Spleen (tissue), 11 donors: ENCODE results near the gene SMAD7. TPM values are rescaled to one million over a fixed set of nuclear protein-coding genes. Genes with fewer than 3 reads are reported as not detected.

Experiments used
- DNase-seq: peaks from one replicate; pipeline ENCODE4 v3.0.0-alpha.2; 2020
- H3K27ac ChIP-seq, 8 donors: fragments of 200-600 bp; sonication (generic) in 7 of 8; 1 replicate in 4 of 8; 2 replicates in 4 of 8; pipeline versions ENCODE4 v1.5.0 to v1.8.0; 2016 to 2021; ENCODE audit warnings: inconsistent platforms in 4 of 8, mild to moderate bottlenecking in 4 of 8, moderate library complexity in 1 of 8
- H3K27me3 ChIP-seq, 7 donors: fragments of 200-600 bp; sonication (generic) in 6 of 7; replicated peaks in 1 of 7; 1 replicate in 4 of 7; 2 replicates in 3 of 7; pipeline versions ENCODE4 v1.5.0 to v1.8.0; 2016 to 2021; ENCODE audit warnings: inconsistent platforms in 3 of 7, mild to moderate bottlenecking in 1 of 7
- H3K36me3 ChIP-seq, 6 donors: fragments of 200-600 bp; sonication (generic) in 5 of 6; 1 replicate in 4 of 6; 2 replicates in 2 of 6; pipeline versions ENCODE4 v1.5.0 to v1.8.0; 2016 to 2021; ENCODE audit warnings: inconsistent platforms in 2 of 6
- H3K4me1 ChIP-seq, 6 donors: fragments of 200-600 bp; sonication (generic) in 5 of 6; 1 replicate in 3 of 6; 2 replicates in 3 of 6; pipeline versions ENCODE4 v1.5.0 to v1.8.0; 2016 to 2021; ENCODE audit warnings: inconsistent platforms in 3 of 6
- H3K4me3 ChIP-seq, 8 donors: fragments of 200-600 bp; sonication (generic) in 7 of 8; 1 replicate in 4 of 8; 2 replicates in 4 of 8; pipeline versions ENCODE4 v1.5.0 to v1.8.0; 2016 to 2021; ENCODE audit warnings: inconsistent platforms in 4 of 8, mild to moderate bottlenecking in 4 of 8, moderate library complexity in 2 of 8
- H3K9me3 ChIP-seq, 8 donors: fragments of 200-600 bp; sonication (generic) in 7 of 8; 1 replicate in 4 of 8; 2 replicates in 4 of 8; pipeline versions ENCODE4 v1.5.0 to v1.8.0; 2016 to 2021; ENCODE audit warnings: inconsistent platforms in 4 of 8
- POLR2A ChIP-seq, 3 donors: fragments of 450-650 bp; IDR thresholded peaks; one replicate each; pipeline ENCODE4 v1.5.1; 2017; ENCODE audit warnings: antibody characterized with exemption in 3 of 3, mild to moderate bottlenecking in 1 of 3
- POLR2AphosphoS5 ChIP-seq, 3 donors: sonication (generic); formaldehyde crosslinking; IDR thresholded peaks; one replicate each; pipeline ENCODE4 v1.5.1; 2017; ENCODE audit warnings: antibody characterized with exemption in 3 of 3
- WGBS, 5 donors: extraction: QIAGEN DNeasy Blood & Tissue Kit in 3 of 5; methylation state at CpG; one replicate each; pipeline versions ENCODE4 v1.1.5 to v1.1.7; 2013 to 2018; 5-methylcytosine and 5-hydroxymethylcytosine counted together
- intact Hi-C: fragments of 100-400 bp; cut with DNase I; formaldehyde crosslinking; loops from one replicate; pipeline ENCODE4 v1.15.0; 2023; ENCODE audit warnings: low total_unique reads
- polyA plus RNA-seq, 3 donors: library from polyadenylated mRNA; stranded (reverse); fragments of 200-250 nt; gene quantifications; one replicate each; pipeline ENCODE4 v1.2.1, GENCODE V29; 2013
- total RNA-seq, 7 donors: library from RNA; depleted of rRNA in 3 of 7; stranded (reverse); fragments of >200 nt in 3 of 7; fragmentation: NEBNext Ultra II Directional in 4 of 7; extraction: Animal tissue kit (Norgen Biotek cat#: 25700) in 4 of 7; gene quantifications; one replicate each; pipeline versions ENCODE4 v1.1.0 to v1.2.1, GENCODE V29; 2016 to 2021
- TF ChIP-seq, protein P1 (sequence below), 11 experiments: fragments of 200-600 bp in 7 of 11; fragments of 450-650 bp in 4 of 11; sonication (generic) in 4 of 11; IDR thresholded peaks in 8 of 11; conservative IDR thresholded peaks in 3 of 11; 1 replicate in 7 of 11; 2 replicates in 4 of 11; pipeline versions ENCODE4 v1.4.0 to v1.8.0; 2016 to 2021; ENCODE audit warnings: antibody characterized with exemption in 11 of 11, inconsistent platforms in 4 of 11, mild to moderate bottlenecking in 1 of 11
- donor health status: healthy with polysubstance abuse.
- donor health status: DM: no; HTN: no; CAD: no; lungs with moderate emphysema.
- donor health status: DM: no; HTN: no; CAD: no.
- donor health status: Bipolar disorder and iron deficiency.
- donor health status: healthy.
- donor health status: DM: no; HTN: no; CAD: no.
- donor health status: DM: yes; HTN: yes; CAD: no.

SMAD7 gene
- total and polyA plus RNA-seq, 10 donors, result 2.5 to 21.2 (median 15.2) TPM

DNA sequence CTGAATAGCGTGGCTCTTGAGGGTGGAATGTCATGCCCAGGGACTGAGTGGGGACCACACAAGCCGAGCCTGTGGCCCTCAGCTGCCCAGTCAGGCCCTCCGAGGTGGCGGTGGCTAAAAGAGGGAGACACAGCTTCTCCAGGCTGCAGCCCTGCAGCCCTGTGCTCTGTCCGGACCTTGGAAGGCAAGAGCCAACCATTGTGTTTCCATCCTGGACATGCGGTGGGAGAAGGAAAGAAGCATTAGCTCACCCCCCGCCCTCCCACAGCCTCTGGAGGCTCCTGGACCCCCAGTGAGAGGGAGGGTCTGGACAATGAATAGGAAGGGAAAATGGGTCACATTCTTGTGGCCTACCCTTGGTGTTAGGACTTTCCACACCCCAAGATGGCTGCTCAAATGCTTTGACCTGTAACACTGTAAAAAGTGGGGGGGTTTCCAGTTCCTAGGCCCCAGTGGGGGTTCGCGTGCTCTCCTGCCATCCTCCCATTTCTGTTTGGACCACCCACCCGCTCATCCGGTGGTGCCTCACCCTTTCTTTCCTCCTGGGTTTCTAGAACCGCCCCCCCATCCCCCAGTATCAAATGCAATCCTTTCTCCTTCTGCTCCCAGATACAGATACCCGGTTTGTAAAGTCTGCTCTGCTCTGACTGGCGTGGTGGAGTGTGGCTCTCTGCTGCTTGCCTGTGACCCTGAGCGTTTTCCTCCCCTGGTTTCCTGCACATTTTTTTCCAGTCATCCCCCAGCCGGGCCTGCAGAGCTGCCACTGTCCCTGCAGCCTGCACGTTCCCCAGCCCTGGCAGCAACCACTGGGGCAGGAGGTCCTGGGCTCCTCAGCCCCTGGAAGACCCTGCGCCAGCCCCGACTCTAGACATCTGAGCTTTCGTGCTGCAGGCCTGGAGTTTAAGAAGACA lies 36.3 kb upstream of the SMAD7 start:
- Histone ChIP-seq H3K36me3 (no peaks in the 10 kb centered on the region), H3K4me1 (peaks cover 4 to 66% (median 14%) of the 10 kb centered on the region in 6 donors), H3K9me3 (no peaks in the 10 kb centered on the region), H3K27ac (peak overlapping the region in 4 of 8 donors; percentile 23 to 57 (median 50)), H3K4me3 (no peak overlapping the region), H3K27me3 (peaks cover 0 to 3% (median 0%) of the 10 kb centered on the region in 7 donors)
- no peak for TF ChIP-seq POLR2A (IDR thresholded peaks at IDR 0.05)
- TF ChIP-seq POLR2AphosphoS5 (IDR thresholded peaks at IDR 0.05), result peak in 2 of 3 donors; percentile 26 to 38
- intact Hi-C loops, result no loop called here
- 66 to 79% (median 75%) methylated on average over 15 to 20 of the region's 20 CpGs for WGBS, 5 donors
- peak; percentile 64 for DNase-seq

DNA sequence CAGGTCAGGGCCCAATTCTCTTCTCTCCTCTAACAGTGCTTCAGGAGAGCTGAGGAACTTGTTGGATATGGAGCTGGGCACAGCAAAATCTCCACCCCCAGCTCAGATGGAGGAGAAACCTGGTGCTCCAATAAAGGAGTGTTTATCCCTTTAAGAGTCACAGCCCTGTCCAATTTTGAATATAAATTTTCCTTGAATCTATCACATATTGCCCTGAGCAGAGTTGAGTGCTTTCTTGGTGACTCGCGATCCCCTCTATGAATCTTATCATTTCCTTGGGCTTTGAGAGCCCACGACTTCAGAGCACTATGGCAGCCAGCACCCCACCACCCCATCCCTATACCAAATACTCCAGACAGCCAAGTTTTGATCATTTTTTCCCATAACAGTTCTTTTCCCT lies 34.4 kb upstream of the SMAD7 start:
- TF ChIP-seq, protein P1, sequence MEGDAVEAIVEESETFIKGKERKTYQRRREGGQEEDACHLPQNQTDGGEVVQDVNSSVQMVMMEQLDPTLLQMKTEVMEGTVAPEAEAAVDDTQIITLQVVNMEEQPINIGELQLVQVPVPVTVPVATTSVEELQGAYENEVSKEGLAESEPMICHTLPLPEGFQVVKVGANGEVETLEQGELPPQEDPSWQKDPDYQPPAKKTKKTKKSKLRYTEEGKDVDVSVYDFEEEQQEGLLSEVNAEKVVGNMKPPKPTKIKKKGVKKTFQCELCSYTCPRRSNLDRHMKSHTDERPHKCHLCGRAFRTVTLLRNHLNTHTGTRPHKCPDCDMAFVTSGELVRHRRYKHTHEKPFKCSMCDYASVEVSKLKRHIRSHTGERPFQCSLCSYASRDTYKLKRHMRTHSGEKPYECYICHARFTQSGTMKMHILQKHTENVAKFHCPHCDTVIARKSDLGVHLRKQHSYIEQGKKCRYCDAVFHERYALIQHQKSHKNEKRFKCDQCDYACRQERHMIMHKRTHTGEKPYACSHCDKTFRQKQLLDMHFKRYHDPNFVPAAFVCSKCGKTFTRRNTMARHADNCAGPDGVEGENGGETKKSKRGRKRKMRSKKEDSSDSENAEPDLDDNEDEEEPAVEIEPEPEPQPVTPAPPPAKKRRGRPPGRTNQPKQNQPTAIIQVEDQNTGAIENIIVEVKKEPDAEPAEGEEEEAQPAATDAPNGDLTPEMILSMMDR (IDR thresholded peaks at IDR 0.05 in 8 of 11, conservative IDR thresholded peaks at IDR 0.05 in 3 of 11), result no peak
- TF ChIP-seq POLR2A (IDR thresholded peaks at IDR 0.05), result no peak
- TF ChIP-seq POLR2AphosphoS5 (IDR thresholded peaks at IDR 0.05), result no peak
- H3K36me3 ChIP-seq, result no peaks in the 10 kb centered on the region
- H3K4me3 ChIP-seq, result no peak overlapping the region
- intact Hi-C loops, result no loop called here
- H3K27me3 ChIP-seq, result peaks cover 0 to 4% (median 0%) of the 10 kb centered on the region in 7 donors
- H3K4me1 ChIP-seq, result peaks cover 4 to 51% (median 8%) of the 10 kb centered on the region in 6 donors
- no peak for DNase-seq
- WGBS, 5 donors, result 83 to 92% (median 90%) methylated on average over 3 of the region's 3 CpGs
- no peak overlapping the region for H3K27ac ChIP-seq
- no peaks in the 10 kb centered on the region for H3K9me3 ChIP-seq

DNA sequence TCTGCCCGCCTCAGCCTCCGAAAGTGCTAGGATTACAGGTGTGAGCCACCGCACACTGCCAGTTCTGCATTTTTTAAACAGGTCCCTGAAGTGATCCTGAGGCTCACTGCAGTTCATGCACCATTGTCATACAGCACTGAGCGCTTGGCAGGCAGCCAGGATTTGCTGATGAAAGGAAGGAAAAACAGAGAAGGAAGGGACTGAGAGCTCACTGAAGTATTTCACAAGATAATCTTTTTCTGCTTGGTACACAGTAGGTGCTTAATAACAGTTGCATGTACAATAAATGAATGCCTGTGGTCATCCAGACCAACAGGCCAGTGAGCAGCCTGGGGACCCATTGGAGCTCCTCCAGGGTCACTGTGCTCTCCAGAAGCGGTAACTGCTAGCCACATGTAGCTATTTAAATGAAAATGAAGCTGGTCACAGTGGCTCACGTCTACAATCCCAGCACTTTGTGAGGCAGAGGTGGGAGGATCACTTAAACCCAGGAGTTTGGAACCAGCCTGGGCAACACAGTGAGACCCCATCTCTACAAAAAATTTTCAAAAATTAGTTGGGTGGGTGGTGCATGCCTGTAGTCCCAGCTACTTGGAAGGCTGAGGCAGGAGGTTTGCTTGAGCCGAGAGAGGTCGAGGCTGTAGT lies 33.1 kb upstream of the SMAD7 start:
- Histone ChIP-seq H3K9me3 (no peaks in the 10 kb centered on the region), H3K27me3 (peaks cover 0 to 14% (median 0%) of the 10 kb centered on the region in 7 donors), H3K4me3 (no peak overlapping the region), H3K27ac (no peak overlapping the region), H3K4me1 (peaks cover 4 to 47% (median 12%) of the 10 kb centered on the region in 6 donors), H3K36me3 (no peaks in the 10 kb centered on the region)
- 71 to 89% (median 84%) methylated on average over 8 of the region's 8 CpGs for WGBS, 5 donors
- intact Hi-C loops, result no loop called here
- DNase-seq, result no peak
- TF ChIP-seq POLR2AphosphoS5 (IDR thresholded peaks at IDR 0.05) (no peak), POLR2A (IDR thresholded peaks at IDR 0.05) (no peak)
- TF ChIP-seq, protein P1 (IDR thresholded peaks at IDR 0.05 in 8 of 11, conservative IDR thresholded peaks at IDR 0.05 in 3 of 11), result no peak

DNA sequence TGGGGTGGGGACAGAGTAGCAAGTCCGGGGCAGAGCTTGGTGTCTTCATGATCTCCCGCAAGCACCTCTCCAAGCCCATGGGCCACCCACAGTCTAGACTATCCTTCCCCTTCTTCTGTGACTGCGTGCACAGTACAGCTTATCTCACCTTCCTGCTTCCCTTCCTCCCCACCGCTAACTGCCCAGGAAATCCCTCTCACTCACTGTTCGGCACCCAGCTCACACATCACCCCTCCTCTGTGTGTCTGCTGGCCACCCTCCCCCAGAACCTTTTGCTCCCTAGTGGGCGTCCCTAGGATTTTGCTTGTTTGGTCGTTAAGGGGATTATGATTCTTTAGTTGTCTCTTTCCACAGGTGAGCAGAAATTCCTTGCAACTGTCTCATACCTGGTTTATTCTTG lies 31.5 kb upstream of the SMAD7 start:
- H3K36me3 ChIP-seq, result no peaks in the 10 kb centered on the region
- TF ChIP-seq, protein P1 (IDR thresholded peaks at IDR 0.05 in 8 of 11, conservative IDR thresholded peaks at IDR 0.05 in 3 of 11), result no peak
- TF ChIP-seq POLR2A (IDR thresholded peaks at IDR 0.05) (no peak), POLR2AphosphoS5 (IDR thresholded peaks at IDR 0.05) (no peak)
- intact Hi-C loops, result no loop called here
- peaks cover 0 to 33% (median 12%) of the 10 kb centered on the region in 6 donors for H3K4me1 ChIP-seq
- 22 to 48% (median 35%) methylated on average over 7 of the region's 7 CpGs for WGBS, 5 donors
- H3K27ac ChIP-seq, result no peak overlapping the region
- no peak overlapping the region for H3K4me3 ChIP-seq
- no peak for DNase-seq
- H3K9me3 ChIP-seq, result no peaks in the 10 kb centered on the region
- peaks cover 0 to 23% (median 0%) of the 10 kb centered on the region in 7 donors for H3K27me3 ChIP-seq
